ENCODE results near the gene SLC1A1. TPM values are rescaled to one million over a fixed set of nuclear protein-coding genes. Genes with fewer than 3 reads are reported as not detected.

The SLC1A1 gene
- total and polyA plus RNA-seq, 2 of the 13 experiments (the other 11 are each of a cell fraction or from before 2014, with no cell fraction given): not detected

DNA sequence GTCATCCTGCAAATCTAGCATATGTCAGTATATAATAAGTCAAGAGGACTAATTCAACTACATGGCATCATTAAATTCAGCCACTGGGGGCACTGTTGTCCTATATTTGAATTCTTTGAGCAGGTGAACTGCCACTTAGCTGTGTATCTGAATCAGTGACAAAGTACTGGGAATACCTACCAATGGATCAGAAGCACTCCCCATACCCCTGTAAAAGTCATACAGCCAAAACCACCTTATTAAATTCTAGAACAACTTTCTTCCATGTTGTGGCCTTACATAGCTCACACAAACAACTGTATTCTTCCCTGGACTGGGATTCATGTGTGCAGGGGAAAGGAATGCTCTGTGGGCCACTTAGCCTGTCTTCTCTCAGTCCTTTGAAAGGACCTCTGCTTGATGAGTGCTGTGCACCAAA, 114.4 kb downstream of the SLC1A1 start (continued):
- no peak for TF ChIP-seq ZNF333 (CRISPR knock-in tag; IDR thresholded peaks at IDR 0.05; ENCODE audit: borderline replicate concordance)
- TF ChIP-seq, protein P1, sequence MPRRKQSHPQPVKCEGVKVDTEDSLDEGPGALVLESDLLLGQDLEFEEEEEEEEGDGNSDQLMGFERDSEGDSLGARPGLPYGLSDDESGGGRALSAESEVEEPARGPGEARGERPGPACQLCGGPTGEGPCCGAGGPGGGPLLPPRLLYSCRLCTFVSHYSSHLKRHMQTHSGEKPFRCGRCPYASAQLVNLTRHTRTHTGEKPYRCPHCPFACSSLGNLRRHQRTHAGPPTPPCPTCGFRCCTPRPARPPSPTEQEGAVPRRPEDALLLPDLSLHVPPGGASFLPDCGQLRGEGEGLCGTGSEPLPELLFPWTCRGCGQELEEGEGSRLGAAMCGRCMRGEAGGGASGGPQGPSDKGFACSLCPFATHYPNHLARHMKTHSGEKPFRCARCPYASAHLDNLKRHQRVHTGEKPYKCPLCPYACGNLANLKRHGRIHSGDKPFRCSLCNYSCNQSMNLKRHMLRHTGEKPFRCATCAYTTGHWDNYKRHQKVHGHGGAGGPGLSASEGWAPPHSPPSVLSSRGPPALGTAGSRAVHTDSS (CRISPR knock-in tag; conservative IDR thresholded peaks at IDR 0.05): no peak
- TF ChIP-seq, protein P2, sequence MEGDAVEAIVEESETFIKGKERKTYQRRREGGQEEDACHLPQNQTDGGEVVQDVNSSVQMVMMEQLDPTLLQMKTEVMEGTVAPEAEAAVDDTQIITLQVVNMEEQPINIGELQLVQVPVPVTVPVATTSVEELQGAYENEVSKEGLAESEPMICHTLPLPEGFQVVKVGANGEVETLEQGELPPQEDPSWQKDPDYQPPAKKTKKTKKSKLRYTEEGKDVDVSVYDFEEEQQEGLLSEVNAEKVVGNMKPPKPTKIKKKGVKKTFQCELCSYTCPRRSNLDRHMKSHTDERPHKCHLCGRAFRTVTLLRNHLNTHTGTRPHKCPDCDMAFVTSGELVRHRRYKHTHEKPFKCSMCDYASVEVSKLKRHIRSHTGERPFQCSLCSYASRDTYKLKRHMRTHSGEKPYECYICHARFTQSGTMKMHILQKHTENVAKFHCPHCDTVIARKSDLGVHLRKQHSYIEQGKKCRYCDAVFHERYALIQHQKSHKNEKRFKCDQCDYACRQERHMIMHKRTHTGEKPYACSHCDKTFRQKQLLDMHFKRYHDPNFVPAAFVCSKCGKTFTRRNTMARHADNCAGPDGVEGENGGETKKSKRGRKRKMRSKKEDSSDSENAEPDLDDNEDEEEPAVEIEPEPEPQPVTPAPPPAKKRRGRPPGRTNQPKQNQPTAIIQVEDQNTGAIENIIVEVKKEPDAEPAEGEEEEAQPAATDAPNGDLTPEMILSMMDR (CRISPR knock-in tag; IDR thresholded peaks at IDR 0.05): peak; percentile 72
- peak; percentile 60; the same call in 1 of the 2 replicates for TF ChIP-seq MIXL1 (CRISPR knock-in tag; IDR thresholded peaks at IDR 0.05)
- TF ChIP-seq STAG1 (CRISPR knock-in tag; IDR thresholded peaks at IDR 0.05): peak; percentile 81
- TF ChIP-seq ZNF33B (CRISPR knock-in tag; IDR thresholded peaks at IDR 0.05): no peak
- TF ChIP-seq NCOA5 (CRISPR knock-in tag; IDR thresholded peaks at IDR 0.05): no peak
- TF ChIP-seq SMC3 (IDR thresholded peaks at IDR 0.05; ENCODE audit: low read length): peak; percentile 50
- no peak for TF ChIP-seq ATRX (CRISPR knock-in tag; IDR thresholded peaks at IDR 0.05; ENCODE audit: borderline replicate concordance)
- TF ChIP-seq HOXA9 (CRISPR knock-in tag; IDR thresholded peaks at IDR 0.05; ENCODE audit: borderline replicate concordance): no peak
- TF ChIP-seq JUND (CRISPR knock-in tag; IDR thresholded peaks at IDR 0.05): no peak
- TF ChIP-seq ZNF143 (CRISPR knock-in tag; IDR thresholded peaks at IDR 0.05): no peak
- TF ChIP-seq SALL1 (CRISPR knock-in tag; IDR thresholded peaks at IDR 0.05): no peak
- TF ChIP-seq ZNF773 (CRISPR knock-in tag; IDR thresholded peaks at IDR 0.05; ENCODE audit: borderline replicate concordance): no peak
- no peak for TF ChIP-seq ZNF766 (CRISPR knock-in tag; IDR thresholded peaks at IDR 0.05; ENCODE audit: borderline replicate concordance)
- 0 out of 2 replicates have a peak, but pooled peaks have one; percentile 23 for TF ChIP-seq RAD21 (CRISPR knock-in tag; IDR thresholded peaks at IDR 0.05)
- no peak for TF ChIP-seq KLF12 (CRISPR knock-in tag; IDR thresholded peaks at IDR 0.05; ENCODE audit: borderline replicate concordance)
- TF ChIP-seq, protein P3, sequence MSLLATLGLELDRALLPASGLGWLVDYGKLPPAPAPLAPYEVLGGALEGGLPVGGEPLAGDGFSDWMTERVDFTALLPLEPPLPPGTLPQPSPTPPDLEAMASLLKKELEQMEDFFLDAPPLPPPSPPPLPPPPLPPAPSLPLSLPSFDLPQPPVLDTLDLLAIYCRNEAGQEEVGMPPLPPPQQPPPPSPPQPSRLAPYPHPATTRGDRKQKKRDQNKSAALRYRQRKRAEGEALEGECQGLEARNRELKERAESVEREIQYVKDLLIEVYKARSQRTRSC (CRISPR knock-in tag; IDR thresholded peaks at IDR 0.05; ENCODE audit: low read depth): no peak
- TF ChIP-seq RFXANK (CRISPR knock-in tag; IDR thresholded peaks at IDR 0.05): no peak
- TF ChIP-seq SPEN (CRISPR knock-in tag; IDR thresholded peaks at IDR 0.05; ENCODE audit: low read depth): no peak
- TF ChIP-seq, protein P4, sequence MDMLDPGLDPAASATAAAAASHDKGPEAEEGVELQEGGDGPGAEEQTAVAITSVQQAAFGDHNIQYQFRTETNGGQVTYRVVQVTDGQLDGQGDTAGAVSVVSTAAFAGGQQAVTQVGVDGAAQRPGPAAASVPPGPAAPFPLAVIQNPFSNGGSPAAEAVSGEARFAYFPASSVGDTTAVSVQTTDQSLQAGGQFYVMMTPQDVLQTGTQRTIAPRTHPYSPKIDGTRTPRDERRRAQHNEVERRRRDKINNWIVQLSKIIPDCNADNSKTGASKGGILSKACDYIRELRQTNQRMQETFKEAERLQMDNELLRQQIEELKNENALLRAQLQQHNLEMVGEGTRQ (IDR thresholded peaks at IDR 0.05; ENCODE audit: low read depth, low read length): no peak
- TF ChIP-seq, protein P4 (CRISPR knock-in tag; IDR thresholded peaks at IDR 0.05; ENCODE audit: borderline replicate concordance): no peak
